Ishikawa (cell line): ENCODE data around the gene UNC5C.

Source experiments
- CEBPB ChIP-seq: IDR thresholded peaks from 2 replicates; pipeline ENCODE4 v1.6.1; 2012
- CREB1 ChIP-seq: IDR thresholded peaks from 2 replicates; pipeline ENCODE4 v1.6.1; 2012; ENCODE audit warnings: low read depth
- EGR1 ChIP-seq: IDR thresholded peaks from 2 replicates; pipeline ENCODE4 v1.6.1; 2012
- EP300 ChIP-seq: IDR thresholded peaks from 2 replicates; pipeline ENCODE4 v1.6.1; 2012; ENCODE audit warnings: borderline replicate concordance
- FOXM1 ChIP-seq: IDR thresholded peaks from 2 replicates; pipeline ENCODE4 v1.6.1; 2012; ENCODE audit warnings: low read depth, borderline replicate concordance
- MAX ChIP-seq: IDR thresholded peaks from 2 replicates; pipeline ENCODE4 v1.6.1; 2012
- NFIC ChIP-seq: IDR thresholded peaks from 2 replicates; pipeline ENCODE4 v1.6.1; 2012
- RAD21 ChIP-seq: IDR thresholded peaks from 2 replicates; pipeline ENCODE4 v1.6.1; 2012; ENCODE audit warnings: low read depth
- REST ChIP-seq: IDR thresholded peaks from 2 replicates; pipeline ENCODE4 v1.6.1; 2012; ENCODE audit warnings: low read depth, mild to moderate bottlenecking
- TAF1 ChIP-seq: IDR thresholded peaks from 2 replicates; pipeline ENCODE4 v1.6.1; 2012; ENCODE audit warnings: low read depth, mild to moderate bottlenecking
- TCF12 ChIP-seq: IDR thresholded peaks from 2 replicates; pipeline ENCODE4 v1.6.1; 2012; ENCODE audit warnings: low read depth
- TEAD4 ChIP-seq: IDR thresholded peaks from 2 replicates; pipeline ENCODE4 v1.6.1; 2012
- USF1 ChIP-seq: IDR thresholded peaks from 2 replicates; pipeline ENCODE4 v1.6.1; 2012
- YY1 ChIP-seq: IDR thresholded peaks from 2 replicates; pipeline ENCODE4 v1.6.1; 2012; ENCODE audit warnings: low read depth
- ZBTB7A ChIP-seq: IDR thresholded peaks from 2 replicates; pipeline ENCODE4 v1.6.1; 2012; ENCODE audit warnings: low read depth

Gene UNC5C

GRCh38 chr4:95265814-95266740 is 282.7 kb downstream of the UNC5C start:
- no peak for TF ChIP-seq RAD21
- TF ChIP-seq CREB1, result no peak
- TF ChIP-seq TAF1, result no peak
- TF ChIP-seq EGR1, result no peak

- TF ChIP-seq TAF1, result no peak
- no peak for TF ChIP-seq CEBPB
- no peak for TF ChIP-seq NFIC
These were observed 283.9 kb downstream of the UNC5C start for GRCh38 chr4:95264843-95265242.

- no peak for TF ChIP-seq FOXM1
- no peak for TF ChIP-seq EP300
- TF ChIP-seq TAF1, result no peak
- no peak for TF ChIP-seq CEBPB
- no peak for TF ChIP-seq TEAD4
- TF ChIP-seq MAX, result no peak
- no peak for TF ChIP-seq EGR1
- TF ChIP-seq REST, result no peak
- TF ChIP-seq USF1, result no peak
- TF ChIP-seq ZBTB7A, result no peak
- TF ChIP-seq YY1, result no peak
- TF ChIP-seq NFIC, result no peak
- no peak for TF ChIP-seq TCF12
- TF ChIP-seq RAD21, result no peak
- TF ChIP-seq CREB1, result no peak
These were observed 284.8 kb downstream of the UNC5C start for GRCh38 chr4:95263960-95264359.

GRCh38 chr4:95263391-95263790 is 285.4 kb downstream of the UNC5C start:
- TF ChIP-seq FOXM1 (no peak), EP300 (no peak), ZBTB7A (no peak), CEBPB (no peak), RAD21 (no peak), USF1 (no peak), TCF12 (no peak), NFIC (no peak), CREB1 (no peak), REST (no peak), TEAD4 (no peak), EGR1 (no peak), MAX (no peak)

- TF ChIP-seq ZBTB7A (no peak), NFIC (no peak), FOXM1 (no peak), YY1 (no peak), TCF12 (no peak), EP300 (no peak), CREB1 (no peak), EGR1 (no peak), RAD21 (no peak), CEBPB (no peak), REST (no peak), TAF1 (no peak), USF1 (no peak), MAX (no peak), TEAD4 (no peak)
These were observed 292.5 kb downstream of the UNC5C start for GRCh38 chr4:95256108-95256835.
